ENCODE data around the gene TDRD15. TPM values are rescaled to one million over a fixed set of nuclear protein-coding genes. Genes with fewer than 3 reads are reported as not detected.

Gene TDRD15
- total and polyA plus RNA-seq, 2 experiments from 2014 or later, result 0.07 TPM; not detected in 1

DNA sequence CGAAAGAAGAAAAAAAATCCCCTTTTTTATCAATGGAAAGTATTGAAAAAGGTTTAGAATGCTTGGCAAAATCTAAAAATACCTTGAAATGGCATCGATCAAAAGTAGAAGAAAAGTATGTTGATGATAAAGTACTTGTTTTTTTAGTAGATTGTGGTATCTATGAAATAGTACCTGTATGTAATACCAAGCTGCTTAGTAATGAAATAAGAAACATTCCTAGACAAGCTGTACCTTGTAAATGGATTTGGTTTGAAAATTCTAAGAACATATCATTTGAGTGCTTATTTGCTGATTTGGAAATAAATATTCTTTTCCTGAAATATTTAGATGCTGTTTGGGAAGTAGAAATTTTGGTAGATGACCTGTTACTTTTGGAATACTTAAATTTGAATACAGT is 18.4 kb downstream of the TDRD15 start (continued):
- TF ChIP-seq, protein P1, sequence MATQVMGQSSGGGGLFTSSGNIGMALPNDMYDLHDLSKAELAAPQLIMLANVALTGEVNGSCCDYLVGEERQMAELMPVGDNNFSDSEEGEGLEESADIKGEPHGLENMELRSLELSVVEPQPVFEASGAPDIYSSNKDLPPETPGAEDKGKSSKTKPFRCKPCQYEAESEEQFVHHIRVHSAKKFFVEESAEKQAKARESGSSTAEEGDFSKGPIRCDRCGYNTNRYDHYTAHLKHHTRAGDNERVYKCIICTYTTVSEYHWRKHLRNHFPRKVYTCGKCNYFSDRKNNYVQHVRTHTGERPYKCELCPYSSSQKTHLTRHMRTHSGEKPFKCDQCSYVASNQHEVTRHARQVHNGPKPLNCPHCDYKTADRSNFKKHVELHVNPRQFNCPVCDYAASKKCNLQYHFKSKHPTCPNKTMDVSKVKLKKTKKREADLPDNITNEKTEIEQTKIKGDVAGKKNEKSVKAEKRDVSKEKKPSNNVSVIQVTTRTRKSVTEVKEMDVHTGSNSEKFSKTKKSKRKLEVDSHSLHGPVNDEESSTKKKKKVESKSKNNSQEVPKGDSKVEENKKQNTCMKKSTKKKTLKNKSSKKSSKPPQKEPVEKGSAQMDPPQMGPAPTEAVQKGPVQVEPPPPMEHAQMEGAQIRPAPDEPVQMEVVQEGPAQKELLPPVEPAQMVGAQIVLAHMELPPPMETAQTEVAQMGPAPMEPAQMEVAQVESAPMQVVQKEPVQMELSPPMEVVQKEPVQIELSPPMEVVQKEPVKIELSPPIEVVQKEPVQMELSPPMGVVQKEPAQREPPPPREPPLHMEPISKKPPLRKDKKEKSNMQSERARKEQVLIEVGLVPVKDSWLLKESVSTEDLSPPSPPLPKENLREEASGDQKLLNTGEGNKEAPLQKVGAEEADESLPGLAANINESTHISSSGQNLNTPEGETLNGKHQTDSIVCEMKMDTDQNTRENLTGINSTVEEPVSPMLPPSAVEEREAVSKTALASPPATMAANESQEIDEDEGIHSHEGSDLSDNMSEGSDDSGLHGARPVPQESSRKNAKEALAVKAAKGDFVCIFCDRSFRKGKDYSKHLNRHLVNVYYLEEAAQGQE (IDR thresholded peaks at IDR 0.05; ENCODE audit: unreplicated experiment), result no peak
- TF ChIP-seq ZNF114 (CRISPR knock-in tag; IDR thresholded peaks at IDR 0.05), result no peak

DNA sequence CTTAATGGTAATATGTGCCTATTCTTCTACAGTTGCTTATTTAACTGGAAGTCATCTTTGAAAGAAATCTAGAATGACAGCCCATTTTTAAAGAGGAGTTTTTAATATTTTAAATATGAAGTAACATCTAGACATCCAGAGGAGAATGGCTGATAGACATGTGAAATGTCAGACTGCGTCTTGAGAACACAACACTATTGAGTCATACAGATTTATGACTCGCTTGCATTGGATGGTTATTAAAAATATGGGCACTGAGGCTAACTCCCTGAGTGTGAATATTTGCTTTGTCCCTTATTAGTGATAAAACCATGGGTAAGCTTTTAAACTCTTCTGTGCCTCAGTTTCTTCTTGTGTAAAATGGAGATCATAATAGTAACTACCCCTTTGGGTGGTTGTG is 22.9 kb downstream of the TDRD15 start:
- Histone ChIP-seq H3K27ac (ENCODE audit: low read depth) (no peak overlapping the region), H3F3A (replicated peaks; ENCODE audit: low read depth) (no peaks in the 10 kb centered on the region), H2AFZ (no peak overlapping the region), H3K4me1 (ENCODE audit: insufficient read depth) (no peaks in the 10 kb centered on the region), H3K79me2 (replicated peaks; ENCODE audit: insufficient read depth) (no peaks in the 10 kb centered on the region), H3K9me2 (ENCODE audit: insufficient read depth) (no peaks in the 10 kb centered on the region), H3K27me3 (ENCODE audit: insufficient read depth) (no peaks in the 10 kb centered on the region), H3K4me3 (no peak overlapping the region), H3K4me2 (no peak overlapping the region), H4K20me1 (replicated peaks; ENCODE audit: insufficient read depth) (no peaks in the 10 kb centered on the region), H3K36me3 (ENCODE audit: insufficient read depth) (no peaks in the 10 kb centered on the region)
- Mint-ChIP-seq H3K27me3 (ENCODE audit: insufficient read depth, low read depth, poor library complexity) (no peaks in the 10 kb centered on the region), H3K4me1 (no peaks in the 10 kb centered on the region), H3K27ac (no peak overlapping the region), H3K4me3 (no peak overlapping the region), H3K9me3 (no peaks in the 10 kb centered on the region), H3K36me3 (ENCODE audit: low read depth) (no peaks in the 10 kb centered on the region)
- DNase-seq (ENCODE audit: low spot score), result no peak
- ATAC-seq, result no peak
- TF ChIP-seq, protein P1 (IDR thresholded peaks at IDR 0.05; ENCODE audit: unreplicated experiment), result no peak
- TF ChIP-seq, protein P2, sequence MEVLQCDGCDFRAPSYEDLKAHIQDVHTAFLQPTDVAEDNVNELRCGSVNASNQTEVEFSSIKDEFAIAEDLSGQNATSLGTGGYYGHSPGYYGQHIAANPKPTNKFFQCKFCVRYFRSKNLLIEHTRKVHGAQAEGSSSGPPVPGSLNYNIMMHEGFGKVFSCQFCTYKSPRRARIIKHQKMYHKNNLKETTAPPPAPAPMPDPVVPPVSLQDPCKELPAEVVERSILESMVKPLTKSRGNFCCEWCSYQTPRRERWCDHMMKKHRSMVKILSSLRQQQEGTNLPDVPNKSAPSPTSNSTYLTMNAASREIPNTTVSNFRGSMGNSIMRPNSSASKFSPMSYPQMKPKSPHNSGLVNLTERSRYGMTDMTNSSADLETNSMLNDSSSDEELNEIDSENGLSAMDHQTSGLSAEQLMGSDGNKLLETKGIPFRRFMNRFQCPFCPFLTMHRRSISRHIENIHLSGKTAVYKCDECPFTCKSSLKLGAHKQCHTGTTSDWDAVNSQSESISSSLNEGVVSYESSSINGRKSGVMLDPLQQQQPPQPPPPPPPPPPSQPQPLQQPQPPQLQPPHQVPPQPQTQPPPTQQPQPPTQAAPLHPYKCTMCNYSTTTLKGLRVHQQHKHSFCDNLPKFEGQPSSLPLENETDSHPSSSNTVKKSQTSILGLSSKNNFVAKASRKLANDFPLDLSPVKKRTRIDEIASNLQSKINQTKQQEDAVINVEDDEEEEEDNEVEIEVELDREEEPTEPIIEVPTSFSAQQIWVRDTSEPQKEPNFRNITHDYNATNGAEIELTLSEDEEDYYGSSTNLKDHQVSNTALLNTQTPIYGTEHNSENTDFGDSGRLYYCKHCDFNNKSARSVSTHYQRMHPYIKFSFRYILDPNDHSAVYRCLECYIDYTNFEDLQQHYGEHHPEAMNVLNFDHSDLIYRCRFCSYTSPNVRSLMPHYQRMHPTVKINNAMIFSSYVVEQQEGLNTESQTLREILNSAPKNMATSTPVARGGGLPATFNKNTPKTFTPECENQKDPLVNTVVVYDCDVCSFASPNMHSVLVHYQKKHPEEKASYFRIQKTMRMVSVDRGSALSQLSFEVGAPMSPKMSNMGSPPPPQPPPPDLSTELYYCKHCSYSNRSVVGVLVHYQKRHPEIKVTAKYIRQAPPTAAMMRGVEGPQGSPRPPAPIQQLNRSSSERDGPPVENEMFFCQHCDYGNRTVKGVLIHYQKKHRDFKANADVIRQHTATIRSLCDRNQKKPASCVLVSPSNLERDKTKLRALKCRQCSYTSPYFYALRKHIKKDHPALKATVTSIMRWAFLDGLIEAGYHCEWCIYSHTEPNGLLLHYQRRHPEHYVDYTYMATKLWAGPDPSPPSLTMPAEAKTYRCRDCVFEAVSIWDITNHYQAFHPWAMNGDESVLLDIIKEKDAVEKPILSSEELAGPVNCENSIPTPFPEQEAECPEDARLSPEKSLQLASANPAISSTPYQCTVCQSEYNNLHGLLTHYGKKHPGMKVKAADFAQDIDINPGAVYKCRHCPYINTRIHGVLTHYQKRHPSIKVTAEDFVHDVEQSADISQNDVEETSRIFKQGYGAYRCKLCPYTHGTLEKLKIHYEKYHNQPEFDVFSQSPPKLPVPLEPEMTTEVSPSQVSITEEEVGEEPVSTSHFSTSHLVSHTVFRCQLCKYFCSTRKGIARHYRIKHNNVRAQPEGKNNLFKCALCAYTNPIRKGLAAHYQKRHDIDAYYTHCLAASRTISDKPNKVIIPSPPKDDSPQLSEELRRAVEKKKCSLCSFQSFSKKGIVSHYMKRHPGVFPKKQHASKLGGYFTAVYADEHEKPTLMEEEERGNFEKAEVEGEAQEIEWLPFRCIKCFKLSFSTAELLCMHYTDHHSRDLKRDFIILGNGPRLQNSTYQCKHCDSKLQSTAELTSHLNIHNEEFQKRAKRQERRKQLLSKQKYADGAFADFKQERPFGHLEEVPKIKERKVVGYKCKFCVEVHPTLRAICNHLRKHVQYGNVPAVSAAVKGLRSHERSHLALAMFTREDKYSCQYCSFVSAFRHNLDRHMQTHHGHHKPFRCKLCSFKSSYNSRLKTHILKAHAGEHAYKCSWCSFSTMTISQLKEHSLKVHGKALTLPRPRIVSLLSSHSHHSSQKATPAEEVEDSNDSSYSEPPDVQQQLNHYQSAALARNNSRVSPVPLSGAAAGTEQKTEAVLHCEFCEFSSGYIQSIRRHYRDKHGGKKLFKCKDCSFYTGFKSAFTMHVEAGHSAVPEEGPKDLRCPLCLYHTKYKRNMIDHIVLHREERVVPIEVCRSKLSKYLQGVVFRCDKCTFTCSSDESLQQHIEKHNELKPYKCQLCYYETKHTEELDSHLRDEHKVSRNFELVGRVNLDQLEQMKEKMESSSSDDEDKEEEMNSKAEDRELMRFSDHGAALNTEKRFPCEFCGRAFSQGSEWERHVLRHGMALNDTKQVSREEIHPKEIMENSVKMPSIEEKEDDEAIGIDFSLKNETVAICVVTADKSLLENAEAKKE (CRISPR knock-in tag; IDR thresholded peaks at IDR 0.05), result no peak
- TF ChIP-seq JUNB (IDR thresholded peaks at IDR 0.05; ENCODE audit: unreplicated experiment) (no peak), STAT1 (IDR thresholded peaks at IDR 0.05; ENCODE audit: unreplicated experiment) (no peak), CREB1 (CRISPR knock-in tag; IDR thresholded peaks at IDR 0.05; ENCODE audit: low read depth) (no peak), ZNF331 (CRISPR knock-in tag; IDR thresholded peaks at IDR 0.05; ENCODE audit: low read depth) (no peak), EZH2phosphoT487 (IDR thresholded peaks at IDR 0.05; ENCODE audit: unreplicated experiment) (no peak), EZH2 (IDR thresholded peaks at IDR 0.05; ENCODE audit: low read depth, unreplicated experiment) (no peak), ZNF114 (CRISPR knock-in tag; IDR thresholded peaks at IDR 0.05) (no peak)
- TF ChIP-seq, protein P3, sequence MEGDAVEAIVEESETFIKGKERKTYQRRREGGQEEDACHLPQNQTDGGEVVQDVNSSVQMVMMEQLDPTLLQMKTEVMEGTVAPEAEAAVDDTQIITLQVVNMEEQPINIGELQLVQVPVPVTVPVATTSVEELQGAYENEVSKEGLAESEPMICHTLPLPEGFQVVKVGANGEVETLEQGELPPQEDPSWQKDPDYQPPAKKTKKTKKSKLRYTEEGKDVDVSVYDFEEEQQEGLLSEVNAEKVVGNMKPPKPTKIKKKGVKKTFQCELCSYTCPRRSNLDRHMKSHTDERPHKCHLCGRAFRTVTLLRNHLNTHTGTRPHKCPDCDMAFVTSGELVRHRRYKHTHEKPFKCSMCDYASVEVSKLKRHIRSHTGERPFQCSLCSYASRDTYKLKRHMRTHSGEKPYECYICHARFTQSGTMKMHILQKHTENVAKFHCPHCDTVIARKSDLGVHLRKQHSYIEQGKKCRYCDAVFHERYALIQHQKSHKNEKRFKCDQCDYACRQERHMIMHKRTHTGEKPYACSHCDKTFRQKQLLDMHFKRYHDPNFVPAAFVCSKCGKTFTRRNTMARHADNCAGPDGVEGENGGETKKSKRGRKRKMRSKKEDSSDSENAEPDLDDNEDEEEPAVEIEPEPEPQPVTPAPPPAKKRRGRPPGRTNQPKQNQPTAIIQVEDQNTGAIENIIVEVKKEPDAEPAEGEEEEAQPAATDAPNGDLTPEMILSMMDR (conservative IDR thresholded peaks at IDR 0.05; ENCODE audit: low read depth in 2 of 2), result no peak
